A673 (cell line): ENCODE measurements around the gene VAT1L. TPM values are rescaled to one million over a fixed set of nuclear protein-coding genes. Genes with fewer than 3 reads are reported as not detected.

Experiments used
- BruUV-seq: library from RNA; stranded (reverse); fragments of 400-500 nt; replicated peaks from 2 replicates; lab custom pipeline; 2021; lab: Mats Ljungman, UMichigan
- CTCF ChIA-PET: fragments of 300-600 bp; sonication (Branson Sonifier 250); formaldehyde crosslinking; loops from one replicate; lab custom pipeline; 2022; ENCODE audit warnings: antibody characterized with exemption; lab: Charles Lee
- POLR2A ChIA-PET: fragments of 300-600 bp; sonication (Branson Sonifier 250); formaldehyde crosslinking; loops from one replicate; lab custom pipeline; 2022; ENCODE audit warnings: antibody characterized with exemption; ENCODE audit not compliant: low non-redundant PET; lab: Charles Lee
- DNase-seq: peaks from one replicate; pipeline ENCODE4 v3.0.0-alpha.2; 2015; ENCODE audit warnings: low spot score
- H3K27ac ChIP-seq: fragments of 200-600 bp; sonication (generic); 2 replicates; pipeline ENCODE4 v1.5.1; 2016; ENCODE audit warnings: mixed run types, low read depth, mild to moderate bottlenecking, mixed read lengths, antibody characterized with exemption, low read length; ENCODE audit not compliant: poor library complexity, severe bottlenecking
- H3K27me3 ChIP-seq: fragments of 200-600 bp; sonication (generic); replicated peaks from 2 replicates; pipeline ENCODE4 v1.6.1; 2017; ENCODE audit warnings: mixed run types, low read depth, mild to moderate bottlenecking, mixed read lengths, antibody characterized with exemption, low read length; ENCODE audit not compliant: insufficient read depth, poor library complexity
- H3K36me3 ChIP-seq: fragments of 200-600 bp; sonication (generic); 2 replicates; pipeline ENCODE4 v1.6.1; 2016; ENCODE audit warnings: mixed run types, mild to moderate bottlenecking, mixed read lengths, antibody characterized with exemption, low read length; ENCODE audit not compliant: insufficient read depth, poor library complexity, severe bottlenecking
- H3K4me1 ChIP-seq: fragments of 200-600 bp; sonication (generic); 2 replicates; pipeline ENCODE4 v1.6.1; 2017; ENCODE audit warnings: mixed run types, mild to moderate bottlenecking, mixed read lengths, antibody characterized with exemption, low read length; ENCODE audit not compliant: insufficient read depth, poor library complexity, severe bottlenecking
- H3K4me3 ChIP-seq: fragments of 200-600 bp; sonication (generic); 2 replicates; pipeline ENCODE4 v1.5.1; 2016; ENCODE audit warnings: low read depth, mixed run types, mild to moderate bottlenecking, mixed read lengths, low read length; ENCODE audit not compliant: poor library complexity, severe bottlenecking
- H3K9me3 ChIP-seq: fragments of 200-600 bp; sonication (generic); 2 replicates; pipeline ENCODE4 v1.6.1; 2016; ENCODE audit warnings: mixed run types, low read depth, mild to moderate bottlenecking, mixed read lengths, antibody characterized with exemption, low read length; ENCODE audit not compliant: poor library complexity, severe bottlenecking
- EZH2 ChIP-seq: fragments of 200-600 bp; sonication (generic); IDR thresholded peaks from 2 replicates; pipeline ENCODE4 v1.6.1; 2017; ENCODE audit warnings: borderline replicate concordance, low read depth, mild to moderate bottlenecking, mixed read lengths, antibody characterized with exemption, low read length; ENCODE audit not compliant: poor library complexity, severe bottlenecking
- intact Hi-C: fragments of 100-400 bp; cut with micrococcal nuclease; formaldehyde crosslinking; loops from one replicate; pipeline ENCODE4 v1.10.0; 2022; ENCODE audit not compliant: unreplicated experiment
- total RNA-seq: library from RNA; stranded (reverse); gene quantifications from 2 replicates; pipeline ENCODE4 v1.2.3, GENCODE V29; 2021
- TF ChIP-seq, protein P1 (sequence below): fragments of 300-800, 200-600 bp; sonication (generic); conservative IDR thresholded peaks from 2 replicates; pipeline ENCODE4 v1.5.1; 2017; ENCODE audit warnings: low read depth, mild to moderate bottlenecking, antibody characterized with exemption, low read length, moderate library complexity, mixed read lengths

The VAT1L gene
- total RNA-seq, 1 experiment from 2014 or later, result 0.09 TPM

DNA sequence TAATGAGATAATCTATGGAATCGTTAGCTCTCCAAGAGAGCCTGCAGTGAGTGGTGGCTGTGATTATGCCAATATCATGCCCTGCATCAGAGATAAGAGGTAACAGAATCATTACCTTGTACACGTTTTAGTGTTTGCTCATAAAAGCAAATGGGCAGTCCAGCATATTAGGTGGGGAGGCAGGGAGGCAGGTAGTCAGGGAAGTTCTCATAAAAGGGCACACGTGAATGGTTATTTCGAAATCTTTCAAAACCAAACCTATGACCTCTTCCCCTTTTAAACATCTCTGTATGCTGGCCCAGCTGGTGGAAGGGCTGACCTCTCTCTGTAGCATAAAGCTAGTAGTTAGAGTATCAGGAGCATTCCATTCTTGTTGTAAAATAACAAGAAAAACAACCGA lies 51.7 kb downstream of the VAT1L start:
- no peak overlapping the region for H3K27ac ChIP-seq
- no peak overlapping the region for H3K4me3 ChIP-seq
- H3K27me3 ChIP-seq, result no peaks in the 10 kb centered on the region
- POLR2A ChIA-PET, result no interaction called here
- H3K36me3 ChIP-seq, result no peaks in the 10 kb centered on the region
- intact Hi-C loops, result no loop called here
- H3K9me3 ChIP-seq, result peaks cover 4% of the 10 kb centered on the region
- DNase-seq, result no peak
- no peaks in the 10 kb centered on the region for H3K4me1 ChIP-seq
- BruUV-seq, result no TSS peak
- CTCF ChIA-PET, result no interaction called here
- TF ChIP-seq, protein P1, sequence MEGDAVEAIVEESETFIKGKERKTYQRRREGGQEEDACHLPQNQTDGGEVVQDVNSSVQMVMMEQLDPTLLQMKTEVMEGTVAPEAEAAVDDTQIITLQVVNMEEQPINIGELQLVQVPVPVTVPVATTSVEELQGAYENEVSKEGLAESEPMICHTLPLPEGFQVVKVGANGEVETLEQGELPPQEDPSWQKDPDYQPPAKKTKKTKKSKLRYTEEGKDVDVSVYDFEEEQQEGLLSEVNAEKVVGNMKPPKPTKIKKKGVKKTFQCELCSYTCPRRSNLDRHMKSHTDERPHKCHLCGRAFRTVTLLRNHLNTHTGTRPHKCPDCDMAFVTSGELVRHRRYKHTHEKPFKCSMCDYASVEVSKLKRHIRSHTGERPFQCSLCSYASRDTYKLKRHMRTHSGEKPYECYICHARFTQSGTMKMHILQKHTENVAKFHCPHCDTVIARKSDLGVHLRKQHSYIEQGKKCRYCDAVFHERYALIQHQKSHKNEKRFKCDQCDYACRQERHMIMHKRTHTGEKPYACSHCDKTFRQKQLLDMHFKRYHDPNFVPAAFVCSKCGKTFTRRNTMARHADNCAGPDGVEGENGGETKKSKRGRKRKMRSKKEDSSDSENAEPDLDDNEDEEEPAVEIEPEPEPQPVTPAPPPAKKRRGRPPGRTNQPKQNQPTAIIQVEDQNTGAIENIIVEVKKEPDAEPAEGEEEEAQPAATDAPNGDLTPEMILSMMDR, result no peak
- no peak for TF ChIP-seq EZH2

DNA sequence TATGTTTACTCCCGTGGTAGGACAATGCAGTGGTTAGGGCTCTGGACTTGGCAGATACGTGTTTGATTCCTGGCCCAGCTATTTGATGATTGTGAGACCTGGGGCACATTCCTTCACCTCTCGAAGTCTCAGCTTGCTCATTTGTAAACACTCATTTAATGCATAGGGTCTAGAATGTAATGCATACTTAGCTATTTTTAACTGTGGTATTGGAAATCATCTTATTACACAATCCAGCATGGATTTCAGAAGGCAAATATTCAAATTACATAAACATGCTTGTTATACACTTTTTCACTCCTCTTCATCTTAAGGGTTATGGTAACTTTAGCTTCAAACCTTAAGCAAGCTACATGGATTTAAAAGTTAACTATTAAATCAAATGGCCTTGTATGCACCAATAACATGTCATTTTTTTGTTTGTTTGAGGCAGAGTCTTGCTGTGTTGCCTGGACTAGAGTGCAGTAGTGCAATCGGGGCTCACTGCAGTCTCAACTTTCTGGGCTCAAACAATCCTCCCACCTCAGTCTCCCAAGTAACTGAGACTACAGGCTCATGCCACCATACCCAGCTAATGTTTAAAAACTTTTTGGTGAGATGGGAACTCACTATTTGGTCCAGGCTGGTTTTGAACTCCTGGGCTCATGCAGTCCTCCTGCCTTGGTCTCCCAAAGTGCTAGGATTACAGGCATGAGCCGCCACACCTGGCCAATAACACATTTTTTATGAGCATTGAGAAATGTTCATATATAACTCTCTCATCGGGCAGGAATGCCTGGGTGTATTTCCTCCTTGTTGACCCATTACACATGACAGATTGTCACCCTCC lies 52.5 kb downstream of the VAT1L start:
- H3K4me1 ChIP-seq, result no peaks in the 10 kb centered on the region
- intact Hi-C loops, result no loop called here
- POLR2A ChIA-PET, result no interaction called here
- H3K27ac ChIP-seq, result no peak overlapping the region
- no TSS peak for BruUV-seq
- no peaks in the 10 kb centered on the region for H3K36me3 ChIP-seq
- CTCF ChIA-PET, result no interaction called here
- TF ChIP-seq, protein P1, result no peak
- no peak for TF ChIP-seq EZH2
- no peak overlapping the region for H3K4me3 ChIP-seq
- DNase-seq, result no peak
- no peaks in the 10 kb centered on the region for H3K27me3 ChIP-seq
- H3K9me3 ChIP-seq, result peaks cover 4% of the 10 kb centered on the region

DNA sequence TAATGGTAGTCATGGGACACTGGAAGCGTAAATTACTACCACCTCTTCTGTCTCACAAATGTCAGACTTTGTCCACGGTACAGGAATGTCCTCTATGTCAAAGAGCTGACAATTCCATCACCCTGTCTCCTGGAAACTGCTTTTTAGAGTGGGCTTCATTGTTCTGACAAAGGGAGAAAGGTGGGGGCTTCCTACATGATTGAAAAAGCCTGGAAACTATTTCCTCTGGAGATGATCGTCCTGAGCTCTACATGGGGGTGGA lies 53.1 kb downstream of the VAT1L start:
- Histone ChIP-seq H3K36me3 (no peaks in the 10 kb centered on the region), H3K27me3 (no peaks in the 10 kb centered on the region), H3K4me1 (no peaks in the 10 kb centered on the region), H3K9me3 (peaks cover 2% of the 10 kb centered on the region), H3K4me3 (no peak overlapping the region), H3K27ac (no peak overlapping the region)
- no TSS peak for BruUV-seq
- no peak for DNase-seq
- ChIA-PET CTCF (no interaction called here), POLR2A (no interaction called here)
- intact Hi-C loops, result no loop called here
- TF ChIP-seq, protein P1, result no peak
- TF ChIP-seq EZH2, result no peak
